ENCODE measurements around the gene FRS3.

- TF ChIP-seq CTCF (conservative IDR thresholded peaks at IDR 0.05; ENCODE audit: low read depth, low read length) (no peak), EZH2 (IDR thresholded peaks at IDR 0.05; ENCODE audit: low read length, unreplicated experiment) (no peak)
Measured at GRCh38 chr6:41774841-41775240, 4.9 kb downstream of the FRS3 start.

All from PC-3 (cell line).